CD14-positive monocyte (primary cell): ENCODE data around the gene BAZ2B. TPM values are rescaled to one million over a fixed set of nuclear protein-coding genes. Genes with fewer than 3 reads are reported as not detected.

ENCODE experiments used
- DNase-seq, 3 donors: peaks; one replicate each; pipeline ENCODE4 v3.0.0-alpha.2; 2011 to 2022
- H2AFZ ChIP-seq: 2 replicates; pipeline ENCODE4 v1.6.0; 2012; ENCODE audit warnings: mild to moderate bottlenecking, low read depth, low read length, inconsistent platforms; ENCODE audit not compliant: insufficient read depth, poor library complexity, severe bottlenecking
- H3K27ac ChIP-seq, 2 donors: 1 replicate in 1 of 2; 2 replicates in 1 of 2; pipeline ENCODE4 v1.5.1; 2012 to 2013; ENCODE audit warnings: low read length in 2 of 2, control low read depth in 1 of 2, inconsistent platforms in 1 of 2, low read depth in 1 of 2, mild to moderate bottlenecking in 1 of 2
- H3K27me3 ChIP-seq, 2 donors: one replicate each; pipeline versions ENCODE4 v1.6.0 to v1.6.1; 2011 to 2013; ENCODE audit warnings: low read length in 2 of 2; ENCODE audit not compliant: control insufficient read depth in 2 of 2, insufficient read depth in 2 of 2
- H3K36me3 ChIP-seq, 2 donors: replicated peaks in 1 of 2; 1 replicate in 1 of 2; 2 replicates in 1 of 2; pipeline versions ENCODE4 v1.5.1 to v1.6.1; 2012 to 2013; ENCODE audit warnings: low read length in 2 of 2, control low read depth in 1 of 2, inconsistent platforms in 1 of 2, mild to moderate bottlenecking in 1 of 2; ENCODE audit not compliant: insufficient read depth in 2 of 2, control insufficient read depth in 1 of 2
- H3K4me1 ChIP-seq, 2 donors: 1 replicate in 1 of 2; 2 replicates in 1 of 2; pipeline versions ENCODE4 v1.5.1 to v1.6.1; 2012 to 2013; ENCODE audit warnings: low read length in 2 of 2, control low read depth in 1 of 2, inconsistent platforms in 1 of 2, mild to moderate bottlenecking in 1 of 2, moderate library complexity in 1 of 2; ENCODE audit not compliant: insufficient read depth in 2 of 2, control insufficient read depth in 1 of 2
- H3K4me2 ChIP-seq: replicated peaks from 2 replicates; pipeline ENCODE3; 2012; ENCODE audit warnings: low read length, moderate library complexity, mild to moderate bottlenecking; ENCODE audit not compliant: poor library complexity, severe bottlenecking; ENCODE audit errors: extremely low read depth
- H3K4me3 ChIP-seq, 3 experiments: fragments of 200-600 bp in 1 of 3; sonication (generic) in 1 of 3; replicated peaks in 1 of 3; 1 replicate in 2 of 3; 2 replicates in 1 of 3; pipeline ENCODE4 v1.5.1; 2011 to 2013; ENCODE audit warnings: low read length in 3 of 3, mild to moderate bottlenecking in 3 of 3, control low read depth in 2 of 3, low read depth in 2 of 3, inconsistent platforms in 1 of 3, moderate library complexity in 1 of 3
- H3K79me2 ChIP-seq: 2 replicates; pipeline ENCODE4 v1.6.0; 2012; ENCODE audit warnings: mild to moderate bottlenecking, control low read depth, inconsistent platforms, low read length, moderate library complexity; ENCODE audit not compliant: insufficient read depth
- H3K9ac ChIP-seq: 2 replicates; pipeline ENCODE4 v1.6.0; 2017; ENCODE audit warnings: low read length, mild to moderate bottlenecking; ENCODE audit not compliant: insufficient read depth, poor library complexity, severe bottlenecking
- H3K9me3 ChIP-seq, 2 donors: replicated peaks in 1 of 2; 1 replicate in 1 of 2; 2 replicates in 1 of 2; pipeline versions ENCODE4 v1.5.1 to v1.6.1; 2012 to 2013; ENCODE audit warnings: low read length in 2 of 2, control low read depth in 1 of 2; ENCODE audit not compliant: control insufficient read depth in 1 of 2, insufficient read depth in 1 of 2
- H4K20me1 ChIP-seq: 2 replicates; pipeline ENCODE4 v1.6.0; 2012; ENCODE audit warnings: mild to moderate bottlenecking, low read length, control low read depth, moderate library complexity; ENCODE audit not compliant: insufficient read depth
- H3K27ac Mint-ChIP-seq, 7 donors: one replicate each; pipeline ENCODE4 v1.8.0; 2020; ENCODE audit warnings: mild to moderate bottlenecking in 7 of 7, mixed read lengths in 7 of 7, moderate library complexity in 6 of 7, inconsistent platforms in 2 of 7
- H3K27me3 Mint-ChIP-seq, 3 donors: one replicate each; pipeline ENCODE4 v1.8.0; 2021 to 2022; ENCODE audit warnings: low read depth in 3 of 3, mild to moderate bottlenecking in 3 of 3, mixed read lengths in 3 of 3, moderate library complexity in 3 of 3, inconsistent platforms in 1 of 3
- H3K36me3 Mint-ChIP-seq, 2 donors: one replicate each; pipeline ENCODE4 v1.8.0; 2020; ENCODE audit warnings: mixed read lengths in 2 of 2, inconsistent platforms in 1 of 2, mild to moderate bottlenecking in 1 of 2
- H3K4me1 Mint-ChIP-seq: one replicate; pipeline ENCODE4 v1.8.0; 2020; ENCODE audit warnings: mild to moderate bottlenecking, mixed read lengths
- H3K4me3 Mint-ChIP-seq, 2 donors: one replicate each; pipeline ENCODE4 v1.8.0; 2020; ENCODE audit warnings: mild to moderate bottlenecking in 2 of 2, mixed read lengths in 2 of 2, moderate library complexity in 1 of 2
- H3K9me3 Mint-ChIP-seq, 7 donors: one replicate each; pipeline ENCODE4 v1.8.0; 2020 to 2022; ENCODE audit warnings: mixed read lengths in 7 of 7, mild to moderate bottlenecking in 6 of 7, moderate library complexity in 6 of 7, inconsistent platforms in 2 of 7
- CTCF ChIP-seq: fragments of 200-600 bp; IDR thresholded peaks from one replicate; pipeline ENCODE4 v1.8.0; 2022; ENCODE audit warnings: antibody characterized with exemption, mild to moderate bottlenecking
- WGBS: methylation state at CpG from one replicate; pipeline ENCODE4 v1.1.5; 2013; ENCODE audit warnings: missing lambda C conversion rate; ENCODE audit not compliant: insufficient coverage; 5-methylcytosine and 5-hydroxymethylcytosine counted together
- intact Hi-C, 2 donors: fragments of 100-400 bp; cut with micrococcal nuclease; formaldehyde crosslinking; loops; one replicate each; pipeline versions ENCODE4 v1.15.0 to v1.15.1; 2023
- polyA plus RNA-seq, 3 donors: library from polyadenylated mRNA; depleted of rRNA in 1 of 3; unstranded in 2 of 3; stranded (reverse) in 1 of 3; fragments of 300-500 nt in 2 of 3; fragments of >200 nt in 1 of 3; fragmentation: Illumina TruSeq in 2 of 3; gene quantifications; 1 replicate in 2 of 3; 2 replicates in 1 of 3; pipeline ENCODE4 v1.2.3, GENCODE V29; 2012 to 2021

The BAZ2B gene
- polyA plus RNA-seq, 3 donors = 12.9 to 34.2 (median 31.6) TPM

- peaks cover 16 to 24% of the 10 kb centered on the region in 2 donors for H3K4me1 ChIP-seq
- no peak overlapping the region for H2AFZ ChIP-seq
- H3K4me2 ChIP-seq = no peak overlapping the region
- no peak overlapping the region for H3K9ac ChIP-seq
- peaks cover 30% of the 10 kb centered on the region for H3K4me1 Mint-ChIP-seq
- no peaks in the 10 kb centered on the region for H3K36me3 ChIP-seq
- no peak for TF ChIP-seq CTCF
- no peaks in the 10 kb centered on the region for H3K27me3 ChIP-seq
- H3K27ac Mint-ChIP-seq = no peak overlapping the region
- H3K4me3 ChIP-seq = no peak overlapping the region
- no peaks in the 10 kb centered on the region for H3K9me3 ChIP-seq
- H3K4me3 Mint-ChIP-seq = no peak overlapping the region
- H3K36me3 Mint-ChIP-seq = peaks cover 0 to 2% of the 10 kb centered on the region in 2 donors
- no peak for DNase-seq
- intact Hi-C loops = no loop called here
- no peaks in the 10 kb centered on the region for H3K27me3 Mint-ChIP-seq
- no peaks in the 10 kb centered on the region for H4K20me1 ChIP-seq
- no peaks in the 10 kb centered on the region for H3K79me2 ChIP-seq
- peaks cover 0 to 4% (median 2%) of the 10 kb centered on the region in 7 donors for H3K9me3 Mint-ChIP-seq
- H3K27ac ChIP-seq = no peak overlapping the region
Measured at GRCh38 chr2:159661286-159661685, 44.9 kb upstream of the BAZ2B start.

- no peak overlapping the region for H2AFZ ChIP-seq
- no peaks in the 10 kb centered on the region for H4K20me1 ChIP-seq
- intact Hi-C loops = no loop called here
- peaks cover 0 to 2% (median 0%) of the 10 kb centered on the region in 3 donors for H3K27me3 Mint-ChIP-seq
- H3K9ac ChIP-seq = no peak overlapping the region
- H3K36me3 Mint-ChIP-seq = peaks cover 0 to 4% of the 10 kb centered on the region in 2 donors
- H3K4me2 ChIP-seq = peak overlapping the region; percentile 53
- peaks cover 16 to 24% of the 10 kb centered on the region in 2 donors for H3K4me1 ChIP-seq
- H3K27me3 ChIP-seq = no peaks in the 10 kb centered on the region
- peak; percentile 21 to 30 (median 24) for DNase-seq
- H3K9me3 Mint-ChIP-seq = peaks cover 6 to 21% (median 14%) of the 10 kb centered on the region in 7 donors
- peaks cover 7 to 14% of the 10 kb centered on the region in 2 donors for H3K9me3 ChIP-seq
- peak overlapping the region in 1 of 3 experiments; percentile 32 for H3K4me3 ChIP-seq
- H3K4me3 Mint-ChIP-seq = peak overlapping the region in 1 of 2 donors; percentile 11
- peaks cover 30% of the 10 kb centered on the region for H3K4me1 Mint-ChIP-seq
- WGBS = 100% methylated on average over 2 of the region's 6 CpGs
- H3K27ac ChIP-seq = peak overlapping the region in 1 of 2 donors; percentile 39
- H3K36me3 ChIP-seq = no peaks in the 10 kb centered on the region
- no peaks in the 10 kb centered on the region for H3K79me2 ChIP-seq
- peak overlapping the region in 5 of 7 donors; percentile 14 to 54 (median 40) for H3K27ac Mint-ChIP-seq
- TF ChIP-seq CTCF = no peak
Measured at GRCh38 chr2:159658881-159659873, 42.8 kb upstream of the BAZ2B start.
